Sigmoid colon (tissue), 7 donors: Measurements from ENCODE around the gene PHLPP1. TPM values are rescaled to one million over a fixed set of nuclear protein-coding genes. Genes with fewer than 3 reads are reported as not detected.

Source experiments
- DNase-seq: peaks from one replicate; pipeline ENCODE4 v3.0.0-alpha.2; 2019
- H3K27ac ChIP-seq, 4 donors: fragments of 200-600 bp; sonication (generic); one replicate each; pipeline ENCODE4 v1.5.1; 2016 to 2019; ENCODE audit warnings: mild to moderate bottlenecking in 1 of 4
- H3K27me3 ChIP-seq, 3 donors: fragments of 200-600 bp; sonication (generic); one replicate each; pipeline ENCODE4 v1.5.1; 2019; ENCODE audit warnings: mild to moderate bottlenecking in 1 of 3
- H3K36me3 ChIP-seq, 4 donors: fragments of 200-600 bp; sonication (generic); one replicate each; pipeline ENCODE4 v1.5.1; 2016 to 2019
- H3K4me1 ChIP-seq, 4 donors: fragments of 200-600 bp; sonication (generic); one replicate each; pipeline ENCODE4 v1.5.1; 2017 to 2019
- H3K4me3 ChIP-seq, 4 donors: fragments of 200-600 bp; sonication (generic); one replicate each; pipeline ENCODE4 v1.5.1; 2017 to 2019; ENCODE audit warnings: mild to moderate bottlenecking in 2 of 4, moderate library complexity in 1 of 4
- H3K9me3 ChIP-seq, 4 donors: fragments of 200-600 bp in 3 of 4; sonication (generic) in 3 of 4; one replicate each; pipeline versions ENCODE4 v1.5.1 to v1.6.1; 2013 to 2019
- CTCF ChIP-seq, 4 experiments: fragments of 450-650 bp in 3 of 4; fragments of 200-600 bp in 1 of 4; IDR thresholded peaks; one replicate each; pipeline ENCODE4 v1.5.1; 2016 to 2019; ENCODE audit warnings: antibody characterized with exemption in 4 of 4, mild to moderate bottlenecking in 3 of 4, moderate library complexity in 2 of 4
- EP300 ChIP-seq, 4 donors: sonication (generic); formaldehyde crosslinking; IDR thresholded peaks; one replicate each; pipeline ENCODE4 v1.6.1; 2017; ENCODE audit warnings: antibody characterized with exemption in 4 of 4
- POLR2A ChIP-seq, 2 donors: fragments of 450-650 bp; IDR thresholded peaks; one replicate each; pipeline ENCODE4 v1.6.1; 2016; ENCODE audit warnings: antibody characterized with exemption in 2 of 2, mild to moderate bottlenecking in 2 of 2, moderate library complexity in 2 of 2
- POLR2AphosphoS5 ChIP-seq, 4 donors: sonication (generic); formaldehyde crosslinking; IDR thresholded peaks; one replicate each; pipeline ENCODE4 v1.6.1; 2017; ENCODE audit warnings: antibody characterized with exemption in 4 of 4
- WGBS, 2 donors: extraction: QIAGEN DNeasy Blood & Tissue Kit; methylation state at CpG; one replicate each; pipeline ENCODE4 v1.1.7; 2013; 5-methylcytosine and 5-hydroxymethylcytosine counted together
- intact Hi-C: fragments of 100-400 bp; cut with DNase I; formaldehyde crosslinking; loops from one replicate; pipeline ENCODE4 v1.15.1; 2023
- polyA plus RNA-seq, 3 donors: library from polyadenylated mRNA; stranded (reverse); fragments of 200-250 nt; gene quantifications; one replicate each; pipeline ENCODE4 v1.2.3, GENCODE V29; 2013
- total RNA-seq, 4 donors: library from RNA; depleted of rRNA; stranded (reverse); fragments of >200 nt; gene quantifications; one replicate each; pipeline ENCODE4 v1.1.0, GENCODE V29; 2016
- donor health status: healthy with polysubstance abuse.
- donor health status: Bipolar disorder and iron deficiency.
- donor health status: healthy.

Gene PHLPP1
- total and polyA plus RNA-seq, 7 donors: 4.2 to 18.6 (median 7.1) TPM

DNA sequence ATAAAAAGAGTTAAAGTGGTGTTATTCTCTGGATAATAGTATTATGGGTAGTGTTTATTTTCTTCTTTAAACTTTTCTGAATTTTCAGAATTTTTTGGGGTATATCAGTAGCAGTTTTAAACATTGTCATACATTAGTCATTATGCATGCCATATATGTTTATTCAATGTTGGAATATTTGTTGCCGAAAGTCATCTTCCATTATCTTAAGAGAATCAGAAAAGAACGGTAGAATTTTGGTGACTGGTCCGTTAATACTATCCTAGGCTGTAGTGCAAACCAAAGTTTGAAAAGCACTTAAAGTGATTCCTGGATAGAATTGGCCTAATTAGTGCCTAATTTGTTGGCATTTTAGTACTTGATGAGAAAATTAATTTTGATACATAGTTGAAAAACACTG lies 244.1 kb downstream of the PHLPP1 start:
- peaks cover 0 to 17% (median 0%) of the 10 kb centered on the region in 4 donors for H3K36me3 ChIP-seq
- no peaks in the 10 kb centered on the region for H3K4me1 ChIP-seq
- no peak for TF ChIP-seq CTCF (IDR thresholded peaks at IDR 0.05)
- TF ChIP-seq POLR2AphosphoS5 (IDR thresholded peaks at IDR 0.05): no peak
- TF ChIP-seq POLR2A (IDR thresholded peaks at IDR 0.05): no peak
- no peak for TF ChIP-seq EP300 (IDR thresholded peaks at IDR 0.05)
- DNase-seq: no peak
- intact Hi-C loops: no loop called here
- H3K4me3 ChIP-seq: no peak overlapping the region
- H3K9me3 ChIP-seq: no peaks in the 10 kb centered on the region
- WGBS, 2 donors: 96 to 97% methylated on average over 3 of the region's 3 CpGs
- H3K27me3 ChIP-seq: no peaks in the 10 kb centered on the region
- H3K27ac ChIP-seq: no peak overlapping the region

- no peak for DNase-seq
Observed at GRCh38 chr18:62963507-62963906, 248.2 kb downstream of the PHLPP1 start.

GRCh38 chr18:62964432-62964831 lies 249.1 kb downstream of the PHLPP1 start:
- H3K27me3 ChIP-seq: no peaks in the 10 kb centered on the region
- H3K9me3 ChIP-seq: no peaks in the 10 kb centered on the region
- TF ChIP-seq CTCF (IDR thresholded peaks at IDR 0.05) (no peak), EP300 (IDR thresholded peaks at IDR 0.05) (no peak), POLR2A (IDR thresholded peaks at IDR 0.05) (no peak), POLR2AphosphoS5 (IDR thresholded peaks at IDR 0.05) (no peak)
- H3K36me3 ChIP-seq: peaks cover 0 to 18% (median 0%) of the 10 kb centered on the region in 4 donors
- no peak for DNase-seq
- no peak overlapping the region for H3K4me3 ChIP-seq
- H3K4me1 ChIP-seq: no peaks in the 10 kb centered on the region
- H3K27ac ChIP-seq: peak overlapping the region in 1 of 4 donors; percentile 5
- intact Hi-C loops: no loop called here
- WGBS, 2 donors: 12 to 59% methylated on average over 1 of the region's 1 CpG

More at GRCh38 chr18:62963507-62963906, 248.2 kb downstream of the PHLPP1 start:
- Histone ChIP-seq H3K4me1 (no peaks in the 10 kb centered on the region), H3K9me3 (no peaks in the 10 kb centered on the region), H3K27ac (no peak overlapping the region), H3K27me3 (no peaks in the 10 kb centered on the region), H3K4me3 (no peak overlapping the region), H3K36me3 (peaks cover 0 to 18% (median 0%) of the 10 kb centered on the region in 4 donors)
- TF ChIP-seq EP300 (IDR thresholded peaks at IDR 0.05) (no peak), CTCF (IDR thresholded peaks at IDR 0.05) (no peak), POLR2AphosphoS5 (IDR thresholded peaks at IDR 0.05) (no peak), POLR2A (IDR thresholded peaks at IDR 0.05) (no peak)
- WGBS, 2 donors: 22 to 71% methylated on average over 3 of the region's 3 CpGs
- intact Hi-C loops: no loop called here

DNA sequence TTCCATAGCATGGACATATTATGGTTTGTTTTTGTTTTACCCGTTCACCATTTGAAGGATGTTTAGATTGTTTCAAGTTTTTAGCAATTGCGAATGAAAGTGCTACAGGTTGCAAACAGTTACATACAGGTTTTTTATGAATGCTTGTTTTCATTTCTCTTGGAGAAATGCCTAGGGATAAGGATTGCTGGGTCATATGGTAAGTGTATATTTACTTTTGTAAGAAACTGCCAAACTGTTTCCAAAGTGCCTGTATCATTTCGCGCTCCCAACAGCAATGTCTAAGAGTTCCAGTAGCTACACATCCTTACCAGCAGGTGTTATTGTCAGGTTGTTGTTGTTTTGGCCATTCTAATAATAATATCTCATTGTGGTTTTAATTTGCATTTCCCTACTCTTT lies 251.7 kb downstream of the PHLPP1 start:
- H3K9me3 ChIP-seq: no peaks in the 10 kb centered on the region
- no peak overlapping the region for H3K27ac ChIP-seq
- no peak overlapping the region for H3K4me3 ChIP-seq
- 16 to 72% methylated on average over 4 of the region's 4 CpGs for WGBS, 2 donors
- no peak for DNase-seq
- peaks cover 0 to 18% (median 0%) of the 10 kb centered on the region in 4 donors for H3K36me3 ChIP-seq
- TF ChIP-seq POLR2AphosphoS5 (IDR thresholded peaks at IDR 0.05): no peak
- TF ChIP-seq EP300 (IDR thresholded peaks at IDR 0.05): no peak
- no peaks in the 10 kb centered on the region for H3K4me1 ChIP-seq
- intact Hi-C loops: no loop called here
- no peaks in the 10 kb centered on the region for H3K27me3 ChIP-seq

GRCh38 chr18:62973689-62974088 lies 258.3 kb downstream of the PHLPP1 start:
- no peaks in the 10 kb centered on the region for H3K27me3 ChIP-seq
- intact Hi-C loops: no loop called here
- no peak for TF ChIP-seq EP300 (IDR thresholded peaks at IDR 0.05)
- TF ChIP-seq POLR2A (IDR thresholded peaks at IDR 0.05): no peak
- TF ChIP-seq CTCF (IDR thresholded peaks at IDR 0.05): no peak
- no peak for TF ChIP-seq POLR2AphosphoS5 (IDR thresholded peaks at IDR 0.05)
- DNase-seq: no peak
- H3K4me1 ChIP-seq: no peaks in the 10 kb centered on the region
- peaks cover 0 to 28% (median 4%) of the 10 kb centered on the region in 4 donors for H3K36me3 ChIP-seq
- H3K9me3 ChIP-seq: no peaks in the 10 kb centered on the region
- no peak overlapping the region for H3K4me3 ChIP-seq
- 90 to 95% methylated on average over 1 of the region's 1 CpG for WGBS, 2 donors
- no peak overlapping the region for H3K27ac ChIP-seq
